RWPE2 (cell line): ENCODE measurements around the gene DENND6B.

ENCODE experiments used
- ATAC-seq: fragments of 200-7000 bp; cut with Tn5 transposase; 3 replicates; pipeline ENCODE4 v1.9.1; 2021; ENCODE audit warnings: low read depth
- DNase-seq: peaks from one replicate; pipeline ENCODE4 v3.0.0-alpha.2; 2020; ENCODE audit warnings: low spot score
- H3K27ac ChIP-seq: fragments of 450-650 bp; 2 replicates; pipeline ENCODE4 v1.5.1; 2017; ENCODE audit warnings: mild to moderate bottlenecking; ENCODE audit not compliant: poor library complexity, severe bottlenecking
- H3K27me3 ChIP-seq: fragments of 250-450 bp; sonication (Bioruptor Pico); 2 replicates; pipeline ENCODE4 v1.5.1; 2021; ENCODE audit warnings: mild to moderate bottlenecking, moderate library complexity; ENCODE audit not compliant: insufficient read depth, poor library complexity, severe bottlenecking
- H3K36me3 ChIP-seq: fragments of 250-450 bp; sonication (Bioruptor Pico); 2 replicates; pipeline ENCODE4 v1.5.1; 2020; ENCODE audit warnings: low read depth, mild to moderate bottlenecking, moderate library complexity
- H3K4me1 ChIP-seq: fragments of 250-450 bp; sonication (Bioruptor Pico); 2 replicates; pipeline ENCODE4 v1.5.1; 2021; ENCODE audit warnings: mild to moderate bottlenecking, moderate library complexity; ENCODE audit not compliant: insufficient read depth, poor library complexity, severe bottlenecking
- H3K4me3 ChIP-seq: fragments of 250-450 bp; sonication (Bioruptor Pico); 2 replicates; pipeline ENCODE4 v1.5.1; 2021; ENCODE audit warnings: mild to moderate bottlenecking, moderate library complexity; ENCODE audit not compliant: severe bottlenecking
- H3K9me3 ChIP-seq: fragments of 250-450 bp; sonication (Bioruptor Pico); 2 replicates; pipeline ENCODE4 v1.5.1; 2021; ENCODE audit warnings: mild to moderate bottlenecking, moderate library complexity; ENCODE audit not compliant: severe bottlenecking
- CTCF ChIP-seq: fragments of 450-650 bp; IDR thresholded peaks from one replicate; pipeline ENCODE4 v1.5.1; 2017; ENCODE audit warnings: mild to moderate bottlenecking, moderate library complexity; ENCODE audit not compliant: poor library complexity, severe bottlenecking

DENND6B gene

GRCh38 chr22:50357222-50357621 lies 30.4 kb upstream of the DENND6B start:
- Histone ChIP-seq H3K36me3 (peaks cover 15% of the 10 kb centered on the region; the same call in 1 of the 2 replicates), H3K4me3 (no peak overlapping the region), H3K27me3 (no peaks in the 10 kb centered on the region), H3K4me1 (no peaks in the 10 kb centered on the region), H3K9me3 (no peaks in the 10 kb centered on the region), H3K27ac (no peak overlapping the region)
- DNase-seq (no peak), ATAC-seq (no peak)
- TF ChIP-seq CTCF, result no peak

DNA sequence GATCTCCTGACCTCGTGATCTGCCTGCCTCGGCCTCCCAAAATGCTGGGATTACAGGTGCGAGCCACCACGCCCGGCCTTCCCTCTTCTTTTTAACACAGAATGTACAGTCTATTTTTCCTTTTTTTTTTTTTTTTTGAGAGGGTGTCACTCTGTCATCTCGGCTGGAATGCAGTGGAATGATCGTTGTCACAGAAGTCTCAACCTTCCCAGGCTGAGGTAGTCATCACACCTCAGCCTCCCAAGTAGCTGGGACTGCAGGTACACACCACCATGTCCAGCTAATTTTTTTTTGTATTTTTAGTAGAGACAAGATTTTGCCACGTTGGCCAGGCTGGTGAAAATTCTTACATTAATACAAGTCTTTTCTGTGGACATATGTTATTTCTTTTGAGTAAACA lies 29.4 kb upstream of the DENND6B start:
- no peaks in the 10 kb centered on the region for H3K9me3 ChIP-seq
- no peak overlapping the region for H3K4me3 ChIP-seq
- H3K36me3 ChIP-seq, result peaks cover 18% of the 10 kb centered on the region; the same call in 1 of the 2 replicates
- H3K4me1 ChIP-seq, result no peaks in the 10 kb centered on the region
- no peak for ATAC-seq
- no peak for TF ChIP-seq CTCF
- no peak for DNase-seq
- no peaks in the 10 kb centered on the region for H3K27me3 ChIP-seq
- no peak overlapping the region for H3K27ac ChIP-seq

DNA sequence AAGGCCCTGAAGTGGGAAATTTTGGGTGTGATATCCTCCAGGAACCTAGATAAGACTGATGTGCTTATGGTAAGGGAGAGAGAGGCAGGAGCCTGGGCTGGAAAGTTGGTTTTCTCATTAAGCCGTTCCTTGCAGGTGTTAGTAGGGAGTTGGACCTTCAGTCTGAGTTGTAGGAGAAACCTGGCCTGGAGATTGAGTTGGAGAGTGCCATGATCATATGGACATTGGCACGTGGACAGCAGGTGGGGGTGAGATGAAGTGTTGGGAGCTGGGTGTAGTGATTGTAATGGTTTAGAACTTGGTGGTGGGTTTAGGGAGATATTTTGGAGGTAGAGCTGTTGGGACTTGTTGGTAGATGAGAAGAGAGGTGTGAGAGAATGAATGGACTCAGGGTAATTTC lies 21.2 kb upstream of the DENND6B start:
- no peak for TF ChIP-seq CTCF
- H3K4me1 ChIP-seq, result no peaks in the 10 kb centered on the region
- H3K4me3 ChIP-seq, result no peak overlapping the region
- H3K36me3 ChIP-seq, result peaks cover 13% of the 10 kb centered on the region
- no peak for DNase-seq
- H3K27ac ChIP-seq, result no peak overlapping the region
- no peak for ATAC-seq
- H3K9me3 ChIP-seq, result no peaks in the 10 kb centered on the region
- no peaks in the 10 kb centered on the region for H3K27me3 ChIP-seq

GRCh38 chr22:50347157-50347556 lies 20.3 kb upstream of the DENND6B start:
- DNase-seq (no peak), ATAC-seq (no peak)
- TF ChIP-seq CTCF, result no peak
- no peaks in the 10 kb centered on the region for H3K4me1 ChIP-seq
- no peaks in the 10 kb centered on the region for H3K27me3 ChIP-seq
- no peak overlapping the region for H3K4me3 ChIP-seq
- H3K27ac ChIP-seq, result no peak overlapping the region
- H3K9me3 ChIP-seq, result no peaks in the 10 kb centered on the region
- H3K36me3 ChIP-seq, result peaks cover 11% of the 10 kb centered on the region

- no peaks in the 10 kb centered on the region for H3K4me1 ChIP-seq
- no peaks in the 10 kb centered on the region for H3K27me3 ChIP-seq
- no peak overlapping the region for H3K4me3 ChIP-seq
- H3K9me3 ChIP-seq, result no peaks in the 10 kb centered on the region
- no peak for TF ChIP-seq CTCF
- DNase-seq, result no peak
- ATAC-seq, result no peak
- peaks cover 9% of the 10 kb centered on the region for H3K36me3 ChIP-seq
- H3K27ac ChIP-seq, result no peak overlapping the region
Measured at GRCh38 chr22:50346470-50346869, 19.7 kb upstream of the DENND6B start.
